Mononuclear cell (primary cell): Measurements from ENCODE around the gene TTLL3. TPM values are rescaled to one million over a fixed set of nuclear protein-coding genes. Genes with fewer than 3 reads are reported as not detected.
"Not testable (repeated sequence)": the region's sequence is repeated elsewhere in the genome, so short reads cannot be mapped to it uniquely, and the experiment has no call there.

ENCODE experiments used
- H3K27me3 ChIP-seq: 2 replicates; pipeline ENCODE4 v1.6.0; 2011; ENCODE audit warnings: low read length, control low read depth; ENCODE audit not compliant: insufficient read depth
- H3K4me1 ChIP-seq: 2 replicates; pipeline ENCODE4 v1.5.1; 2011; ENCODE audit warnings: mild to moderate bottlenecking, low read length, control low read depth; ENCODE audit not compliant: insufficient read depth
- H3K4me3 ChIP-seq: 2 replicates; pipeline ENCODE4 v1.5.1; 2011; ENCODE audit warnings: mild to moderate bottlenecking, low read length, moderate library complexity
- H3K9me3 ChIP-seq: 2 replicates; pipeline ENCODE4 v1.5.1; 2011; ENCODE audit warnings: low read depth, mild to moderate bottlenecking, control low read depth, low read length
- total RNA-seq: library from RNA; depleted of rRNA; stranded (reverse); fragments of >200 nt; gene quantifications from one replicate; pipeline ENCODE4 v1.2.3, GENCODE V29; 2012

Gene TTLL3
- 44.6 TPM for total RNA-seq

GRCh38 chr3:9809615-9810432 lies at the start of gene TTLL3:
TTLL3 (plus strand) TSS chr3:9810262; CDS start chr3:9810662, 400 bp downstream.
- no peaks in the 10 kb centered on the region for H3K9me3 ChIP-seq
- H3K4me1 ChIP-seq: peaks cover 31% of the 10 kb centered on the region
- no peaks in the 10 kb centered on the region for H3K27me3 ChIP-seq
- H3K4me3 ChIP-seq: peak within 1 kb of the TSS; percentile 48

GRCh38 chr3:9760779-9761505 lies 49.1 kb upstream of the TTLL3 start:
- Histone ChIP-seq H3K4me1 (no peaks in the 10 kb centered on the region), H3K4me3 (no peak overlapping the region), H3K9me3 (no peaks in the 10 kb centered on the region), H3K27me3 (no peaks in the 10 kb centered on the region)

- H3K4me3 ChIP-seq: no peak overlapping the region
- H3K27me3 ChIP-seq: no peaks in the 10 kb centered on the region
- no peaks in the 10 kb centered on the region for H3K9me3 ChIP-seq
- peaks cover 6% of the 10 kb centered on the region for H3K4me1 ChIP-seq
Observed at GRCh38 chr3:9761919-9762318, 48.1 kb upstream of the TTLL3 start.

GRCh38 chr3:9762871-9763270 lies 47.2 kb upstream of the TTLL3 start:
- Histone ChIP-seq H3K4me1 (peaks cover 16% of the 10 kb centered on the region), H3K4me3 (no peak overlapping the region), H3K27me3 (no peaks in the 10 kb centered on the region), H3K9me3 (no peaks in the 10 kb centered on the region)

GRCh38 chr3:9765865-9766264 lies 44.2 kb upstream of the TTLL3 start:
- H3K4me3 ChIP-seq: no peak overlapping the region
- no peaks in the 10 kb centered on the region for H3K9me3 ChIP-seq
- peaks cover 45% of the 10 kb centered on the region for H3K4me1 ChIP-seq
- no peaks in the 10 kb centered on the region for H3K27me3 ChIP-seq

- Histone ChIP-seq H3K4me1 (peaks cover 45% of the 10 kb centered on the region), H3K27me3 (no peaks in the 10 kb centered on the region), H3K4me3 (no peak overlapping the region), H3K9me3 (no peaks in the 10 kb centered on the region)
Observed at GRCh38 chr3:9767418-9767817, 42.6 kb upstream of the TTLL3 start.

- Histone ChIP-seq H3K4me1 (peaks cover 45% of the 10 kb centered on the region), H3K4me3 (no peak overlapping the region), H3K9me3 (no peaks in the 10 kb centered on the region), H3K27me3 (no peaks in the 10 kb centered on the region)
Observed at GRCh38 chr3:9768141-9768775, 41.8 kb upstream of the TTLL3 start.

- H3K27me3 ChIP-seq: no peaks in the 10 kb centered on the region
- H3K9me3 ChIP-seq: no peaks in the 10 kb centered on the region
- peaks cover 45% of the 10 kb centered on the region for H3K4me1 ChIP-seq
- H3K4me3 ChIP-seq: peak overlapping the region; percentile 37
Observed at GRCh38 chr3:9769012-9769411, 41.0 kb upstream of the TTLL3 start.

- Histone ChIP-seq H3K9me3 (no peaks in the 10 kb centered on the region), H3K4me1 (peaks cover 45% of the 10 kb centered on the region), H3K4me3 (peak within 1 kb of the TSS; percentile 37), H3K27me3 (no peaks in the 10 kb centered on the region)
Observed at GRCh38 chr3:9769426-9770275, 40.4 kb upstream of the TTLL3 start, which contains the start of gene CAMK1. CAMK1 (minus strand) TSS chr3:9769947; CDS start chr3:9767749, 2,198 bp downstream.

- Histone ChIP-seq H3K4me1 (peaks cover 45% of the 10 kb centered on the region), H3K4me3 (peak overlapping the region; percentile 37), H3K9me3 (no peaks in the 10 kb centered on the region), H3K27me3 (no peaks in the 10 kb centered on the region)
Observed at GRCh38 chr3:9770276-9770812, 39.7 kb upstream of the TTLL3 start.

- not testable (repeated sequence) for H3K27me3 ChIP-seq, H3K4me3 ChIP-seq, H3K9me3 ChIP-seq
- H3K4me1 ChIP-seq: peaks cover 45% of the 10 kb centered on the region
Observed at GRCh38 chr3:9771007-9771406, 39.1 kb upstream of the TTLL3 start.

GRCh38 chr3:9776896-9777693 lies 33.0 kb upstream of the TTLL3 start:
- Histone ChIP-seq H3K4me1 (peaks cover 53% of the 10 kb centered on the region), H3K9me3 (no peaks in the 10 kb centered on the region), H3K27me3 (no peaks in the 10 kb centered on the region), H3K4me3 (no peak overlapping the region)

GRCh38 chr3:9777694-9778021 lies 32.4 kb upstream of the TTLL3 start:
- H3K4me3 ChIP-seq: no peak overlapping the region
- no peaks in the 10 kb centered on the region for H3K27me3 ChIP-seq
- H3K9me3 ChIP-seq: no peaks in the 10 kb centered on the region
- peaks cover 58% of the 10 kb centered on the region for H3K4me1 ChIP-seq
